ENCODE results near the gene METRNL.

DNA sequence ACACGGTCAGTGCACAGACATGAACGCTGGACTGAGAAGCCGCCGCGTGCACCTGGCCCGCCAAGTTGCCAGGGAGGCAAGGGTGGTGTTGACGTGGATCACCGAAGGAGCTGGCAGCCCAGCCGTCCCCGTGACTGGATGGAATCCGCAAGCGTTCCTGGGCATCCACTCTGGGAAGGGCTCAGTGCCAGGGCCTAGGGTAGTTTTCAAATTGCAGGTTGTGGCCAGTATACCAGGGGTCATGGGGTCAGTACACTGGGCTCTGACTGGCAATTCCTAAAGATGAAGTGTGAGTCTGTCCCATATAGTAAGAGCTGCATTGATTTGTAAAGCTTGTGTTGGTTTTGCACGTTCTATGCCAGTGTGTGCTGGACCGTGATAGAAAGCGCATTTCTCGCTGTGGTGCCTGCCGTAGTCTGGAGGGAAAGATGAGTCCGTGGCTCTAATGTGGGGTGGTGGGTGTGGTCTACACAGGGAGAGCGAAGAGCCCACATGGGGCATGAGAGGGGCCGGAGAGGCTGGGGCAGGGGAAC lies 21.1 kb upstream of the METRNL start:
- TF ChIP-seq, protein P1, sequence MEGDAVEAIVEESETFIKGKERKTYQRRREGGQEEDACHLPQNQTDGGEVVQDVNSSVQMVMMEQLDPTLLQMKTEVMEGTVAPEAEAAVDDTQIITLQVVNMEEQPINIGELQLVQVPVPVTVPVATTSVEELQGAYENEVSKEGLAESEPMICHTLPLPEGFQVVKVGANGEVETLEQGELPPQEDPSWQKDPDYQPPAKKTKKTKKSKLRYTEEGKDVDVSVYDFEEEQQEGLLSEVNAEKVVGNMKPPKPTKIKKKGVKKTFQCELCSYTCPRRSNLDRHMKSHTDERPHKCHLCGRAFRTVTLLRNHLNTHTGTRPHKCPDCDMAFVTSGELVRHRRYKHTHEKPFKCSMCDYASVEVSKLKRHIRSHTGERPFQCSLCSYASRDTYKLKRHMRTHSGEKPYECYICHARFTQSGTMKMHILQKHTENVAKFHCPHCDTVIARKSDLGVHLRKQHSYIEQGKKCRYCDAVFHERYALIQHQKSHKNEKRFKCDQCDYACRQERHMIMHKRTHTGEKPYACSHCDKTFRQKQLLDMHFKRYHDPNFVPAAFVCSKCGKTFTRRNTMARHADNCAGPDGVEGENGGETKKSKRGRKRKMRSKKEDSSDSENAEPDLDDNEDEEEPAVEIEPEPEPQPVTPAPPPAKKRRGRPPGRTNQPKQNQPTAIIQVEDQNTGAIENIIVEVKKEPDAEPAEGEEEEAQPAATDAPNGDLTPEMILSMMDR (IDR thresholded peaks at IDR 0.05): no peak
- TF ChIP-seq POLR2A (IDR thresholded peaks at IDR 0.05): no peak
